Coronary artery (tissue), 2 donors: ENCODE data around the gene ZBTB37.
"Not testable (repeated sequence)": the region's sequence is repeated elsewhere in the genome, so short reads cannot be mapped to it uniquely, and the experiment has no call there.

ENCODE experiments used
- DNase-seq: peaks from one replicate; pipeline ENCODE4 v3.0.0-alpha.2; 2017; ENCODE audit warnings: low spot score
- H3K27ac ChIP-seq, 2 donors: fragments of 200-600 bp; sonication (generic); one replicate each; pipeline ENCODE4 v1.5.1; 2016 to 2019
- H3K4me3 ChIP-seq: fragments of 200-600 bp; sonication (generic); 2 replicates; pipeline ENCODE4 v1.5.1; 2016; ENCODE audit warnings: mild to moderate bottlenecking, moderate library complexity
- CTCF ChIP-seq: fragments of 200-600 bp; sonication (generic); IDR thresholded peaks from one replicate; pipeline ENCODE4 v1.5.1; 2019; ENCODE audit warnings: antibody characterized with exemption

The ZBTB37 gene

GRCh38 chr1:173832748-173833147 is 35.4 kb upstream of the ZBTB37 start:
- Histone ChIP-seq H3K4me3 (no peak overlapping the region), H3K27ac (no peak overlapping the region)
- no peak for DNase-seq
- TF ChIP-seq CTCF, result no peak

GRCh38 chr1:173852105-173852504 is 16.1 kb upstream of the ZBTB37 start:
- no peak for DNase-seq
- no peak for TF ChIP-seq CTCF
- no peak overlapping the region for H3K27ac ChIP-seq
- no peak overlapping the region for H3K4me3 ChIP-seq

- Histone ChIP-seq H3K27ac (peak overlapping the region in 1 of 2 donors; percentile 40), H3K4me3 (no peak overlapping the region)
- no peak for DNase-seq
- TF ChIP-seq CTCF, result no peak
Measured at GRCh38 chr1:173853074-173853473, 15.1 kb upstream of the ZBTB37 start.

- TF ChIP-seq CTCF, result no peak
- Histone ChIP-seq H3K4me3 (no peak overlapping the region), H3K27ac (no peak overlapping the region)
- no peak for DNase-seq
Measured at GRCh38 chr1:173856014-173856413, 12.2 kb upstream of the ZBTB37 start.

- H3K4me3 ChIP-seq, result no peak overlapping the region
- TF ChIP-seq CTCF, result no peak
- no peak for DNase-seq
- H3K27ac ChIP-seq, result no peak overlapping the region
Measured at GRCh38 chr1:173856903-173857302, 11.3 kb upstream of the ZBTB37 start.

GRCh38 chr1:173857363-173857917 is 10.7 kb upstream of the ZBTB37 start:
- no peak overlapping the region for H3K27ac ChIP-seq
- H3K4me3 ChIP-seq, result no peak overlapping the region

GRCh38 chr1:173859547-173859946 is 8.6 kb upstream of the ZBTB37 start:
- not testable (repeated sequence) for DNase-seq, H3K27ac ChIP-seq, H3K4me3 ChIP-seq

More at GRCh38 chr1:173857363-173857917, 10.7 kb upstream of the ZBTB37 start:
- DNase-seq, result no peak
- no peak for TF ChIP-seq CTCF

GRCh38 chr1:173860065-173860464 is 8.1 kb upstream of the ZBTB37 start:
- no peak overlapping the region for H3K4me3 ChIP-seq
- H3K27ac ChIP-seq, result no peak overlapping the region
- TF ChIP-seq CTCF, result no peak
- no peak for DNase-seq
